Loucy (cell line): ENCODE results near the gene STH.
"Not testable (repeated sequence)": the region's sequence is repeated elsewhere in the genome, so short reads cannot be mapped to it uniquely, and the experiment has no call there.

ENCODE experiments used
- CTCF ChIP-seq: fragments of 200-600 bp; sonication (generic); conservative IDR thresholded peaks from 2 replicates; pipeline ENCODE4 v1.5.1; 2014; ENCODE audit warnings: mild to moderate bottlenecking, antibody characterized with exemption, low read length
- EZH2phosphoT487 ChIP-seq: fragments of 200-600 bp; IDR thresholded peaks from 2 replicates; pipeline ENCODE4 v1.6.1; 2018; ENCODE audit warnings: antibody characterized with exemption, mild to moderate bottlenecking, moderate library complexity, borderline replicate concordance

- not testable (repeated sequence) for TF ChIP-seq CTCF, EZH2phosphoT487
Measured at GRCh38 chr17:46006082-46006481, 7.0 kb downstream of the STH start.
